Fibroblast of lung (primary cell): ENCODE data around the gene FBXL17.

ENCODE experiments used
- CTCF ChIP-seq, 2 donors: IDR thresholded peaks in 1 of 2; conservative IDR thresholded peaks in 1 of 2; 1 replicate in 1 of 2; 2 replicates in 1 of 2; pipeline ENCODE4 v1.5.1; 2011 to 2012; ENCODE audit warnings: low read length in 2 of 2, control low read depth in 1 of 2, inconsistent platforms in 1 of 2, low read depth in 1 of 2, mild to moderate bottlenecking in 1 of 2
- EZH2 ChIP-seq: IDR thresholded peaks from 2 replicates; pipeline ENCODE4 v1.5.1; 2012; ENCODE audit warnings: low read length, control low read depth, mild to moderate bottlenecking; ENCODE audit errors: missing control alignments

GRCh38 chr5:107968998-107969397 is 412.9 kb downstream of the FBXL17 start:
- TF ChIP-seq CTCF (conservative IDR thresholded peaks at IDR 0.05 in 1 of 2, IDR thresholded peaks at IDR 0.05 in 1 of 2; ENCODE audit: low read depth in 1 of 2, low read length in 2 of 2) (no peak), EZH2 (no peak)
